Measurements from ENCODE around the gene FUT3. TPM values are rescaled to one million over a fixed set of nuclear protein-coding genes. Genes with fewer than 3 reads are reported as not detected.

The FUT3 gene
- total RNA-seq, result not detected in 2 replicates

GRCh38 chr19:5851302-5851701 lies at the start of gene FUT3:
Gene FUT3 (minus strand): TSS chr19:5851449.

GRCh38 chr19:5839065-5840017 lies 11.9 kb downstream of the FUT3 start, which contains the start of gene FUT6:
Gene FUT6 (minus strand): TSS chr19:5839702. CDS start chr19:5832567, 7,135 bp downstream.

GRCh38 chr19:5804516-5805461 lies 46.5 kb downstream of the FUT3 start, which contains the start of gene NRTN:
Gene NRTN (plus strand): TSS chr19:5805067. CDS start chr19:5824166, 19,099 bp downstream.

Other genes with a start within 250 kb of the FUT3 start
- gene SAFB2, start 228.7 kb downstream of the FUT3 start, total RNA-seq, result 14.1 and 17.5 TPM in 2 replicates
- gene SAFB, start 228.4 kb downstream of the FUT3 start, total RNA-seq, result 32.6 and 47.2 TPM in 2 replicates
- gene MICOS13, start 170.9 kb downstream of the FUT3 start, total RNA-seq, result 45.6 and 74.7 TPM in 2 replicates
- gene HSD11B1L, start 170.4 kb downstream of the FUT3 start, total RNA-seq, result 19.3 and 34.9 TPM in 2 replicates
- 1,315 and 2,006 TPM in 2 replicates for gene RPL36, start 161.2 kb downstream of the FUT3 start, total RNA-seq
- gene LONP1, start 131.3 kb downstream of the FUT3 start, total RNA-seq, result 85.5 and 107 TPM in 2 replicates
- not detected in 2 replicates for gene CATSPERD, start 130.8 kb downstream of the FUT3 start, total RNA-seq
- gene PRR22, start 66.7 kb downstream of the FUT3 start, total RNA-seq, result 0.60 and 2.2 TPM in 2 replicates
- gene DUS3L, start 60.3 kb downstream of the FUT3 start, total RNA-seq, result 15.7 and 17.4 TPM in 2 replicates
- gene NRTN, start 46.4 kb downstream of the FUT3 start, total RNA-seq, result 0.12 TPM in 1 of 2 replicates, not detected in the other
- gene FUT6, start 11.7 kb downstream of the FUT3 start, total RNA-seq, result not detected in 2 replicates
- not detected in 2 replicates for gene FUT5, start 19.1 kb upstream of the FUT3 start, total RNA-seq
- 341 and 345 TPM in 2 replicates for gene NDUFA11, start 52.3 kb upstream of the FUT3 start, total RNA-seq
- 3.5 and 4.9 TPM in 2 replicates for gene VMAC, start 53.4 kb upstream of the FUT3 start, total RNA-seq
- gene CAPS, start 62.8 kb upstream of the FUT3 start, total RNA-seq, result 2.0 and 4.9 TPM in 2 replicates
- gene RANBP3, start 126.7 kb upstream of the FUT3 start, total RNA-seq, result 42.9 and 55.2 TPM in 2 replicates

Measured in pericardium fibroblast (primary cell).